Heart right ventricle (tissue), 16 donors: ENCODE measurements around the gene ZBTB39. TPM values are rescaled to one million over a fixed set of nuclear protein-coding genes. Genes with fewer than 3 reads are reported as not detected.
"Not testable (repeated sequence)": the region's sequence is repeated elsewhere in the genome, so short reads cannot be mapped to it uniquely, and the experiment has no call there.

Experiments
- ATAC-seq, 8 donors: fragments of 200-7000 bp; cut with Tn5 transposase; one replicate each; pipeline ENCODE4 v1.9.1; 2020; ENCODE audit warnings: mild to moderate bottlenecking in 8 of 8, moderate library complexity in 8 of 8, moderate number of reproducible peaks in 1 of 8
- DNase-seq, 2 donors: peaks; one replicate each; pipeline ENCODE4 v3.0.0-alpha.2; 2020
- H3K27ac ChIP-seq, 10 donors: fragments of 200-600 bp; sonication (generic) in 2 of 10; one replicate each; pipeline versions ENCODE4 v1.5.0 to v1.8.0; 2020 to 2022; ENCODE audit warnings: mild to moderate bottlenecking in 3 of 10
- H3K27me3 ChIP-seq, 7 donors: fragments of 200-600 bp; one replicate each; pipeline ENCODE4 v1.8.0; 2021 to 2022; ENCODE audit warnings: mild to moderate bottlenecking in 2 of 7
- H3K36me3 ChIP-seq, 9 donors: fragments of 200-600 bp; sonication (generic) in 1 of 9; one replicate each; pipeline versions ENCODE4 v1.5.0 to v1.8.0; 2020 to 2022; ENCODE audit warnings: mild to moderate bottlenecking in 2 of 9
- H3K4me1 ChIP-seq, 9 donors: fragments of 200-600 bp; sonication (generic) in 1 of 9; one replicate each; pipeline versions ENCODE4 v1.5.0 to v1.8.0; 2020 to 2022; ENCODE audit warnings: mild to moderate bottlenecking in 4 of 9
- H3K4me3 ChIP-seq, 10 donors: fragments of 200-600 bp; sonication (generic) in 2 of 10; one replicate each; pipeline versions ENCODE4 v1.5.0 to v1.8.0; 2020 to 2022; ENCODE audit warnings: mild to moderate bottlenecking in 7 of 10, moderate library complexity in 2 of 10
- H3K9me3 ChIP-seq, 11 donors: fragments of 200-600 bp in 10 of 11; sonication (generic) in 2 of 11; one replicate each; pipeline versions ENCODE4 v1.5.0 to v1.8.0; 2013 to 2022; ENCODE audit warnings: mild to moderate bottlenecking in 2 of 11, control low read depth in 1 of 11, moderate library complexity in 1 of 11
- CTCF ChIP-seq, 9 donors: fragments of 200-600 bp; sonication (generic) in 2 of 9; IDR thresholded peaks; one replicate each; pipeline versions ENCODE4 v1.5.0 to v1.8.0; 2021 to 2022; ENCODE audit warnings: antibody characterized with exemption in 9 of 9, mild to moderate bottlenecking in 5 of 9, moderate library complexity in 1 of 9
- WGBS, 2 donors: extraction: QIAGEN DNeasy Blood & Tissue Kit; methylation state at CpG; one replicate each; pipeline ENCODE4 v1.1.7; 2013; ENCODE audit warnings: inconsistent platforms in 1 of 2; 5-methylcytosine and 5-hydroxymethylcytosine counted together
- intact Hi-C, 10 donors: fragments of 100-400 bp; cut with DNase I; formaldehyde crosslinking; loops; one replicate each; pipeline versions ENCODE4 v1.11.1 to v1.14.2; 2022
- polyA plus RNA-seq, 2 donors: library from polyadenylated mRNA; stranded (reverse); fragments of 200-250 nt; gene quantifications; one replicate each; pipeline ENCODE4 v1.2.3, GENCODE V29; 2013
- total RNA-seq, 10 donors: library from RNA; stranded (reverse); fragmentation: NEBNext Ultra II Directional in 3 of 10; extraction: Animal tissue kit (Norgen Biotek cat#: 25700) in 3 of 10; gene quantifications; one replicate each; pipeline versions ENCODE4 v1.2.1 to v1.2.4, GENCODE V29; 2021 to 2023
- donor health status: Arrhythmogenic right ventricular cardiomyopathy.
- donor health status: ischemic (EF 13 %, LVEDD 7.1; RV severe dilation, severe dysfunction).
- donor health status: healthy with polysubstance abuse.
- donor health status: DM: no; HTN: yes; CAD: no.
- donor health status: DM: no; HTN: no; CAD: no.
- donor health status: ischemic (EF 25% LVEDD 6.9; RV normal size, moderate dysfunction).
- donor health status: ischemic (EF 25% LVEDD 5.7; RV mildly dilated, moderate dysfunction).
- donor health status: healthy.
- donor health status: DM: yes; HTN: yes; CAD: no.
- donor health status: Ischemic cardiomyopathy.
- donor health status: ischemic (EF 35%, LVEDD 5.7; RV mildly dilated, moderate dysfunction).
- donor health status: nonischemic (EF 11% LVEDD 7.7; RV severe dilation, severe dysfunction).
- donor health status: DM: yes; HTN: yes; CAD: no.
- donor health status: PGD.
- donor health status: ischemic (EF 29% LVEDD 5.4; RV normal size, mild dysfunction).
- donor health status: nonischemic (EF 23%, LVEDD 6.1; RV moderate dilation, normal function).

The ZBTB39 gene
- total and polyA plus RNA-seq, 12 donors = 1.2 to 4.3 (median 3.4) TPM

- H3K4me3 ChIP-seq = no peak overlapping the region
- no peaks in the 10 kb centered on the region for H3K4me1 ChIP-seq
- H3K36me3 ChIP-seq = no peaks in the 10 kb centered on the region
- 95% methylated on average over 6 of the region's 6 CpGs for WGBS, 2 donors
- no peak for ATAC-seq
- intact Hi-C loops = loop anchor here in 1 of 10 donors (10.0 kb wide), 1 partner anchor 145 kb away; no protein-coding TSS in a partner anchor
- no peak overlapping the region for H3K27ac ChIP-seq
- TF ChIP-seq CTCF (IDR thresholded peaks at IDR 0.05) = no peak
- no peaks in the 10 kb centered on the region for H3K9me3 ChIP-seq
- H3K27me3 ChIP-seq = no peaks in the 10 kb centered on the region
- DNase-seq = no peak
These were observed 26.1 kb downstream of the ZBTB39 start for GRCh38 chr12:56980268-56980667.

GRCh38 chr12:56979628-56980027, 26.7 kb downstream of the ZBTB39 start:
- no peak for ATAC-seq
- Histone ChIP-seq H3K36me3 (no peaks in the 10 kb centered on the region), H3K9me3 (no peaks in the 10 kb centered on the region), H3K4me1 (no peaks in the 10 kb centered on the region), H3K27ac (no peak overlapping the region), H3K27me3 (no peaks in the 10 kb centered on the region), H3K4me3 (no peak overlapping the region)
- TF ChIP-seq CTCF (IDR thresholded peaks at IDR 0.05) = no peak
- intact Hi-C loops = loop anchor here in 1 of 10 donors (10.0 kb wide), 1 partner anchor 145 kb away; no protein-coding TSS in a partner anchor
- 93 to 98% methylated on average over 3 of the region's 3 CpGs for WGBS, 2 donors
- DNase-seq = no peak

GRCh38 chr12:56978397-56979138, 27.8 kb downstream of the ZBTB39 start:
- 92 to 94% methylated on average over 3 of the region's 3 CpGs for WGBS, 2 donors
- Histone ChIP-seq H3K4me3 (no peak overlapping the region), H3K27ac (no peak overlapping the region), H3K36me3 (no peaks in the 10 kb centered on the region), H3K9me3 (peaks cover 0 to 4% (median 0%) of the 10 kb centered on the region in 11 donors), H3K4me1 (no peaks in the 10 kb centered on the region), H3K27me3 (no peaks in the 10 kb centered on the region)
- intact Hi-C loops = no loop called here
- TF ChIP-seq CTCF (IDR thresholded peaks at IDR 0.05) = no peak
- ATAC-seq = no peak
- DNase-seq = no peak

- H3K36me3 ChIP-seq, intact Hi-C loops: not testable (repeated sequence)
- WGBS, 2 donors = 77 to 88% methylated on average over 4 of the region's 4 CpGs
These were observed 29.0 kb downstream of the ZBTB39 start for GRCh38 chr12:56977361-56977760.

GRCh38 chr12:56974224-56974623, 32.1 kb downstream of the ZBTB39 start:
- H3K27ac ChIP-seq, intact Hi-C loops, H3K27me3 ChIP-seq, H3K36me3 ChIP-seq, ATAC-seq, H3K4me1 ChIP-seq, DNase-seq, H3K4me3 ChIP-seq: not testable (repeated sequence)
- H3K9me3 ChIP-seq = peaks cover 0 to 15% (median 0%) of the 10 kb centered on the region in 11 donors
- WGBS, 2 donors = 85 to 88% methylated on average over 3 of the region's 3 CpGs

More at GRCh38 chr12:56977361-56977760, 29.0 kb downstream of the ZBTB39 start:
- H3K9me3 ChIP-seq, H3K27ac ChIP-seq, DNase-seq, H3K27me3 ChIP-seq, H3K4me1 ChIP-seq, ATAC-seq, H3K4me3 ChIP-seq: not testable (repeated sequence)

GRCh38 chr12:56968910-56969309, 37.4 kb downstream of the ZBTB39 start:
- H3K36me3 ChIP-seq, ATAC-seq, H3K27ac ChIP-seq, H3K4me3 ChIP-seq, H3K27me3 ChIP-seq, H3K4me1 ChIP-seq, intact Hi-C loops, DNase-seq: not testable (repeated sequence)
- WGBS, 2 donors = 59 to 63% methylated on average over 6 of the region's 6 CpGs
- peaks cover 0 to 21% (median 0%) of the 10 kb centered on the region in 11 donors for H3K9me3 ChIP-seq

- H3K4me3 ChIP-seq, H3K27me3 ChIP-seq, H3K4me1 ChIP-seq, intact Hi-C loops, ATAC-seq, H3K36me3 ChIP-seq, DNase-seq, H3K27ac ChIP-seq: not testable (repeated sequence)
- peaks cover 0 to 17% (median 0%) of the 10 kb centered on the region in 11 donors for H3K9me3 ChIP-seq
- 93 to 96% methylated on average over 15 of the region's 15 CpGs for WGBS, 2 donors
These were observed 40.2 kb downstream of the ZBTB39 start for GRCh38 chr12:56965997-56966642.

GRCh38 chr12:56965124-56965523, 41.2 kb downstream of the ZBTB39 start:
- ATAC-seq, H3K4me1 ChIP-seq, H3K36me3 ChIP-seq, H3K27ac ChIP-seq, H3K27me3 ChIP-seq, H3K4me3 ChIP-seq, intact Hi-C loops, DNase-seq: not testable (repeated sequence)
- H3K9me3 ChIP-seq = peaks cover 0 to 13% (median 0%) of the 10 kb centered on the region in 11 donors
- WGBS, 2 donors = 93 to 98% methylated on average over 3 to 4 of the region's 4 CpGs
